ENCODE data around the gene ZBTB7C.
A peak's percentile ranks its signal among the peaks of the same experiment; 100 is the strongest.

ZBTB7C gene

DNA sequence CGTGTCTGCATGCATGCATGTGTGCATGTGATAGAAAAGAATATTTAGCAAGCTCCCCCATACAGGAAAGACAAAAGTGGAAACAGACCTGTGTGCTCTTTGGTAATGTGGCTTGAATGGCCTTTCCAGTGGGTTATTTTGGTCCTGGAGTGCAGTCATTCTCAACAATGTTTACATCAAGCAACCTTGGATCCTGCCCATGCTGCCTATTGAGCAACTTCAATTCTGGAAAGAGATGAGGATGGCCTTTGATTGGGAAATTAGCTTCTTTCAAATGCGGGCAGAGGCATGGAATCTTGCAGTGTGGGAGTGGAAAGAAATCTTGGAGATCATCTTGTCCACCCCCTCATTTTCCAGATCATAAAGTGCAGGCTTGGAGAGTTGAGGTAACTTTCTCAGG, 391.5 kb downstream of the ZBTB7C start:
- Histone ChIP-seq H3K36me3 (ENCODE audit: control insufficient read depth, insufficient read depth, low read length) (no peaks in the 10 kb centered on the region), H3K4me3 (ENCODE audit: low read length) (no peak overlapping the region), H3K4me1 (ENCODE audit: control insufficient read depth, insufficient read depth, low read length) (peaks cover 3% of the 10 kb centered on the region; the same call in 1 of the 2 replicates), H3K27me3 (ENCODE audit: control insufficient read depth, insufficient read depth, low read length) (no peaks in the 10 kb centered on the region), H3K27ac (ENCODE audit: low read length) (no peak overlapping the region), H3K9me3 (ENCODE audit: control insufficient read depth, insufficient read depth, low read length) (no peaks in the 10 kb centered on the region)
- no CpG with 5 or more reads among the region's 2 CpGs for WGBS (ENCODE audit: insufficient coverage, insufficient read length)
- DNase-seq (ENCODE audit: low read depth, low spot score) = no peak

DNA sequence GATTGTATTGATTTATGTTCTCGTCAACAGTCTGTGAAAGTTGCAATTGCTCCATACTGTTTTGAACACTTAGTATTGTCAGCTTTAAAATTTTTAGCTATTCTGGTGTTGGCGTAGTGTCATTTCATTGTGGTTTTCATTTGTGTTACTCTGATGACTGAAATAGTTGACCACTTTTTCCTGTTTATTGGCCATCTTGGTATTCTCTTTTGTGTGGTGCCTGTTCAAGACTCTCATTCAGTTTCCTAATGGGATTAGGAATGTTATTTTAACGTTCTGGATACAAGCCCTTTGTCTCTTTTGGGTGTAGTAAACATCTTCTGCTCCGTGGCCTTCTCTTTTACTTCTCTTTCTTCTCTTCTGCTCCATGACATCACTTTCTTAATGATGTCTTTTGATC, 396.0 kb downstream of the ZBTB7C start:
- H3K4me1 ChIP-seq (ENCODE audit: control insufficient read depth, insufficient read depth, low read length) = peaks cover 6% of the 10 kb centered on the region; the same call in 1 of the 2 replicates
- H3K36me3 ChIP-seq (ENCODE audit: control insufficient read depth, insufficient read depth, low read length) = no peaks in the 10 kb centered on the region
- H3K4me3 ChIP-seq (ENCODE audit: low read length) = no peak overlapping the region
- no peaks in the 10 kb centered on the region for H3K9me3 ChIP-seq (ENCODE audit: control insufficient read depth, insufficient read depth, low read length)
- no CpG with 5 or more reads among the region's 4 CpGs for WGBS (ENCODE audit: insufficient coverage, insufficient read length)
- no peak overlapping the region for H3K27ac ChIP-seq (ENCODE audit: low read length)
- DNase-seq (ENCODE audit: low read depth, low spot score) = no peak
- H3K27me3 ChIP-seq (ENCODE audit: control insufficient read depth, insufficient read depth, low read length) = no peaks in the 10 kb centered on the region

DNA sequence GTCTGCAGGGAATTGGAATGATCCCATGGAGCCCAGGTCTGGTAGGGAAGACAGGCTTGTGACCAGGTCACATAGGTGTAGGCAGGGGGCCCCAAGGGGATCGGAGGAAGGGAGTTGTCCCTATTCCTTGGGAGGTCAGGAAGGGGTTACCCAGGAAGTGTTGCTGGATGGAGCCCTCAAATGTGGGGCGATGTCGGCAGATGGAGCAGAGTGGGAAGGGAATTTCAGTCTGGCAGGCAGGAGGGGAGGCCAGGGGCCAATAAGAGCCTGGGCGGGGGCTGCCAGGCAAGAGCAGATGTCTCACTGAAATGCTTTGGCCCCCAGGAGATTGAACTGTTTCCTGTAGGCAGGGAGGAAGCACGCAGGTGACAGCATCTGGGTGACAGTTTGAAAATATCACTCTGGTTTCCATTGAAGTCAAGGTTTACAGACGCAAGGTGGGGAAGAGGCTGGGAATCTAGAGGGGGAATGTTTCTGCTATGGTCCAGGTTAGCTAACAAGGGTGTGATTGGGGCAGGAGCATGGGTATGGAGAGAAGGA, 397.2 kb downstream of the ZBTB7C start:
- Histone ChIP-seq H3K36me3 (ENCODE audit: control insufficient read depth, insufficient read depth, low read length) (no peaks in the 10 kb centered on the region), H3K27me3 (ENCODE audit: control insufficient read depth, insufficient read depth, low read length) (no peaks in the 10 kb centered on the region), H3K4me3 (ENCODE audit: low read length) (no peak overlapping the region), H3K4me1 (ENCODE audit: control insufficient read depth, insufficient read depth, low read length) (peaks cover 4% of the 10 kb centered on the region), H3K9me3 (ENCODE audit: control insufficient read depth, insufficient read depth, low read length) (no peaks in the 10 kb centered on the region), H3K27ac (ENCODE audit: low read length) (no peak overlapping the region)
- DNase-seq (ENCODE audit: low read depth, low spot score) = no peak
- no CpG with 5 or more reads among the region's 6 CpGs for WGBS (ENCODE audit: insufficient coverage, insufficient read length)

DNA sequence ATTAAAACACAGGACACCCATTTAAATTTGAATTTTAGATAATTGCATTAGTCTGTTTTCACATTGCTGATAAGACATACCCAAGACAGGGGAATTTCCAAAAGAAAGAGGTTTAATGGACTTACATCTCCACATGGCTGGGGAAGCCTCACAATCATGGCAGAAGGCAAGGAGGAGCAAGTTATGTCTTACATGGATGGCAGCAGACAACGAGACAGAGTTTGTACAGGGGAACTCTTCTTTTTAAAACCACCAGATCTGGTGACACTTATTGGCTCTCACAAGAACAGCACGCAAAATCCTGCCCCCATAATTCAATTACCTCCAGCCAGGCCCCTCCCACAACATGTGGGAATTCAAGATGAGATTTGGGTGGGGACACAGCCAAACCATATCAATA, 398.9 kb downstream of the ZBTB7C start:
- H3K27me3 ChIP-seq (ENCODE audit: control insufficient read depth, insufficient read depth, low read length) = no peaks in the 10 kb centered on the region
- no peak for DNase-seq (ENCODE audit: low read depth, low spot score)
- H3K9me3 ChIP-seq (ENCODE audit: control insufficient read depth, insufficient read depth, low read length) = no peaks in the 10 kb centered on the region
- no peak overlapping the region for H3K4me3 ChIP-seq (ENCODE audit: low read length)
- H3K4me1 ChIP-seq (ENCODE audit: control insufficient read depth, insufficient read depth, low read length) = peaks cover 7% of the 10 kb centered on the region
- H3K36me3 ChIP-seq (ENCODE audit: control insufficient read depth, insufficient read depth, low read length) = no peaks in the 10 kb centered on the region
- WGBS (ENCODE audit: insufficient coverage, insufficient read length) = no CpG with 5 or more reads among the region's 2 CpGs
- no peak overlapping the region for H3K27ac ChIP-seq (ENCODE audit: low read length)

DNA sequence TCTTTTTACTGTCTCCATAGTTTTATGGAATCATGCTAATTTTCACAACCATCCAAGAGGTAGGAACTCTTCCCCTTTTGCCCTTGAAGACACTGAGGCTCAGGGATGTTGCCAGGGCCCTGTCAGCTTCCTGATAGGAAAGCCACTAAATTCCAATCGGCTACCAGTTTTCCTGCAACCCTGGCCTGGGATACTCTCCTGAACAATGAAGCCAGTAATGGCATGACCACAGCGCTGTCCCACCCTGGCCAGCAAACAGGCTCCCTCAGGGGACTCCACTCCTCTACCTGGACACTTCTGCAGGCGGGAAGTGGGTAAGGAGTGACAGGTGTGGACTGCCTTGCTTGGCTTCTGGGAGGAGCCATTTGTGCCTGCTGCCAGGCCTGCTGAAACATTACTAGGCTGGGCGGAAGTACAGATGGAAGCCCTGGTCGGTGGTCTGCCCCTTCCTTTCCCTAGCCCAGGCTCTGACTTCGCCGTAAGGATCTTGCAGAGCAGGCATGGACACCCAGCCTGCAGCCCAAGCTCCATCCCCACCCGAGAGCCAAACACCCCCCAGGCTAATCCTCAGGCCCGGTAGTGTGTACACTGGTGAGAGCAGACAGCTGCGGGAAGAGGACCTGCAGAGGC, 400.0 kb downstream of the ZBTB7C start:
- no peak overlapping the region for H3K27ac ChIP-seq (ENCODE audit: low read length)
- no peaks in the 10 kb centered on the region for H3K9me3 ChIP-seq (ENCODE audit: control insufficient read depth, insufficient read depth, low read length)
- no peaks in the 10 kb centered on the region for H3K36me3 ChIP-seq (ENCODE audit: control insufficient read depth, insufficient read depth, low read length)
- WGBS (ENCODE audit: insufficient coverage, insufficient read length) = no CpG with 5 or more reads among the region's 10 CpGs
- DNase-seq (ENCODE audit: low read depth, low spot score) = no peak
- no peak overlapping the region for H3K4me3 ChIP-seq (ENCODE audit: low read length)
- no peaks in the 10 kb centered on the region for H3K27me3 ChIP-seq (ENCODE audit: control insufficient read depth, insufficient read depth, low read length)
- peaks cover 7% of the 10 kb centered on the region for H3K4me1 ChIP-seq (ENCODE audit: control insufficient read depth, insufficient read depth, low read length)

DNA sequence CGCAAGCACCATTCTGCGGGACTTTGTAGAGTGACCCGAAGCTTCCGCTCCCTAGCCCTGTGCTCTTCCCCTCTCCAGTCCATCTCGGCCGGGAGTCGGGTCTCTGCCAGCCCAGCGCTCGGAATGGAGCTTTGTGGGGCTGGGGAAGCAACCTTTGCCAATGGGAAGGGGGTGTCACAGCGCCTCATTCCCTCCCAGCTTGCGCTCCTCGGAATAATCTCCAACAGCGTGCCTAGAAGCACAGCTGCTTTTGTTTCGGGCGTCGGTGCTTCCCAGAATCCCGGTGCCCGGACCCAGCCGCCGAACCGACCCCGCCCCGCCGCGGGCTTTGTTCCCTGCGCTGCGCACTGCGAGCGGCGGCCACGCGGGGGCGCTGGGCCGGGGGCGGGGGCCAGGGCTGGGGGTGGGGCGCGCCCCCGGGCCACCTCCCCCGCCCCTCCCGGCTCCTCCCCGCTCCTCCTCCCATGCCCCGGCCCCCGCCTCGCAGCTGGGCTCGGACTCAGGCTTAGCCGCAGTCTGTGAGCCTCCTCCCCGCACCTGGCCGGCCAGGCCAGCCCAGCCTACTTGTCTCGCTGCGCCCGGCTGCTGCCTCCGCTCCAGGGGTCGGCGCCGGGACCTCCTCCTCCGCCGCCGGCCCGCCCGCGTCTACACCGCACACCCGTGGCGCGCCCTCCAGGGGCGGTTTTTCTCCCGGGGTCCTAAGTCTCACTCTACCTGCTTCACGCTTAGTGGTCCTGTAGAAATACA, 401.1 kb downstream of the ZBTB7C start:
- Histone ChIP-seq H3K27me3 (ENCODE audit: control insufficient read depth, insufficient read depth, low read length) (no peaks in the 10 kb centered on the region), H3K9me3 (ENCODE audit: control insufficient read depth, insufficient read depth, low read length) (no peaks in the 10 kb centered on the region), H3K36me3 (ENCODE audit: control insufficient read depth, insufficient read depth, low read length) (no peaks in the 10 kb centered on the region), H3K4me3 (ENCODE audit: low read length) (peak overlapping the region; percentile 46; the same call in 1 of the 2 replicates), H3K27ac (ENCODE audit: low read length) (no peak overlapping the region), H3K4me1 (ENCODE audit: control insufficient read depth, insufficient read depth, low read length) (peaks cover 7% of the 10 kb centered on the region)
- no CpG with 5 or more reads among the region's 68 CpGs for WGBS (ENCODE audit: insufficient coverage, insufficient read length)
- peak; percentile 47 for DNase-seq (ENCODE audit: low read depth, low spot score)

DNA sequence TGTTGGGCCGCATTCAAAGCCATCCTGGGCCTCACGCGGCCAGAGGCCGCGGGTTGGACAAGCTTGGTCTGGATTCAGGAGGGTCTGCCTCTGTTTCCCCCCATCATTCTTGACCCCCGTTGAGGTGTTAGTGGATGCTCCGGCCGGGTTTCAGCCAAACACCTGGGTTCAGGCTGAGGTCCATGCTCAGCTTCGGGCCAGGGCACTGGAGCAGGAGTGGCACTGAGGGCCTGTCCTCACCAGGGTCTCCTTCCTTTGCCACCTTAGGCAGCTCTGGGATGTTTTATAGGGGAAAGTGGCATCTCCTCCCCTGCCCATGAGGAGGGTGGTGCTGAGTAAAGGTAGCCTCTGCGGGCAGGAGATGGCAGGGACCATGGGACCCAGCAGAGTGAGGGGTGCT, 401.8 kb downstream of the ZBTB7C start:
- H3K36me3 ChIP-seq (ENCODE audit: control insufficient read depth, insufficient read depth, low read length) = no peaks in the 10 kb centered on the region
- no peak overlapping the region for H3K4me3 ChIP-seq (ENCODE audit: low read length)
- no peak for DNase-seq (ENCODE audit: low read depth, low spot score)
- no peaks in the 10 kb centered on the region for H3K9me3 ChIP-seq (ENCODE audit: control insufficient read depth, insufficient read depth, low read length)
- H3K4me1 ChIP-seq (ENCODE audit: control insufficient read depth, insufficient read depth, low read length) = peaks cover 7% of the 10 kb centered on the region
- H3K27me3 ChIP-seq (ENCODE audit: control insufficient read depth, insufficient read depth, low read length) = no peaks in the 10 kb centered on the region
- H3K27ac ChIP-seq (ENCODE audit: low read length) = no peak overlapping the region
- WGBS (ENCODE audit: insufficient coverage, insufficient read length) = no CpG with 5 or more reads among the region's 10 CpGs

DNA sequence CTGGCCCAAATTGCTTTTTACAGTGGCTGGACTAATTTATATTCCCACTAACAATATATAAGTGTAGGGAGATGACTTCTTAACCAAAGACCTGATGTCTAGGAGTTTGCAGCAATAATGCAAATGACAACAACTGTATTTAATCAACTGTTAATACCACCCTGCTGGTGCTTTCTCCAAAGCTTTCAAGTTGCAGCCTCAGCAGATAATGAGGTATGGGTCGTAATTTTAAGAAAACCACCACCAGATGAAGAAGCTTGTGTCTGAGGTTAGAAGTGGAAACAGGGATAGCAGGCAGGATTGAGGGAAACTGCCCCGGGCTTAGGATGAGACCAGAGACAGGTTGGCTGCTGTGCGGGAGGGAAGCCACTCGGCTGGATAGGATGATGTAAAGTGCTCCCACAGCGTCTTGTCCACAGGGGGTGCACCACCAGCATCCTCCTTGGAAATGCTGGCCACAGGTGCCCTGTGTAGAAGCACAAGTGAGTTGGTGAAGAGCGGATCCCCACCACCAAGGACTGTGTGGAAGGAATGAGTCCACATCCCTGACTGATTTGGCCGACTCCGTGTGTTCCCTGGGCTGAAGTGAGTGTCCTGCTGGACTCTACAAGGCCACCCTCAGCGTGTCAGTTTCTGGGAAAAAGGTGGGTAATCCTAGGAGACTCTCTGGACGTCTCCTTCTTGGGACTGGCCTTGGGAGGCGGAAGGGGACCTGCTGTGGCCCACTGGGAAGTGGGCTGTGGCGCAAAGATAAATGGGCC, 402.6 kb downstream of the ZBTB7C start:
- WGBS (ENCODE audit: insufficient coverage, insufficient read length) = no CpG with 5 or more reads among the region's 12 CpGs
- DNase-seq (ENCODE audit: low read depth, low spot score) = no peak
- H3K4me3 ChIP-seq (ENCODE audit: low read length) = no peak overlapping the region
- H3K27ac ChIP-seq (ENCODE audit: low read length) = no peak overlapping the region
- peaks cover 7% of the 10 kb centered on the region for H3K4me1 ChIP-seq (ENCODE audit: control insufficient read depth, insufficient read depth, low read length)
- no peaks in the 10 kb centered on the region for H3K27me3 ChIP-seq (ENCODE audit: control insufficient read depth, insufficient read depth, low read length)
- no peaks in the 10 kb centered on the region for H3K9me3 ChIP-seq (ENCODE audit: control insufficient read depth, insufficient read depth, low read length)
- H3K36me3 ChIP-seq (ENCODE audit: control insufficient read depth, insufficient read depth, low read length) = no peaks in the 10 kb centered on the region

DNA sequence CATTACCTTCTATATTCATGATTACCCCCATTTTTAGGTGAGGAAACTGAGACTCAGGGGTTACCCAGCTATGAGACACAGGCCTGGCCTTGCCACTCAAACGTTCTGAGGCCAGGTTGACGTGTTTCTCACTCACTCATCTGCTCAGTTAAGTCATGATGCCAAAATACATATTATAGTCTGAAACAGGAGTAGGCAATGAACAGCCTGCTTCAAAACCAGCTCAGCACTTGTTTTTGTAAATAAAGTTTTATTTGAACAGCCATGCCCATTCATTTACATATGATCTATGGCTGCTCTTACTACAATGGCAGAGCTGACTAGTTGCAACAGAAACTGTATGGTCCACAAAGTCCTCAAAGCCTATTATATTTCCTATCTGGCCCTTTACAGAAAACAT, 404.6 kb downstream of the ZBTB7C start:
- no peaks in the 10 kb centered on the region for H3K36me3 ChIP-seq (ENCODE audit: control insufficient read depth, insufficient read depth, low read length)
- H3K4me1 ChIP-seq (ENCODE audit: control insufficient read depth, insufficient read depth, low read length) = peaks cover 7% of the 10 kb centered on the region
- H3K4me3 ChIP-seq (ENCODE audit: low read length) = no peak overlapping the region
- H3K27ac ChIP-seq (ENCODE audit: low read length) = no peak overlapping the region
- no CpG with 5 or more reads among the region's 2 CpGs for WGBS (ENCODE audit: insufficient coverage, insufficient read length)
- no peaks in the 10 kb centered on the region for H3K27me3 ChIP-seq (ENCODE audit: control insufficient read depth, insufficient read depth, low read length)
- H3K9me3 ChIP-seq (ENCODE audit: control insufficient read depth, insufficient read depth, low read length) = no peaks in the 10 kb centered on the region
- DNase-seq (ENCODE audit: low read depth, low spot score) = no peak

Measured in iPS DF 6.9 (cell line).